AG04449 (cell line): ENCODE measurements around the gene PLEKHA6.

ENCODE experiments used
- CTCF ChIA-PET: fragments of 350-600 bp; formaldehyde crosslinking; extraction: SDS; loops from one replicate; lab custom pipeline; 2021; ENCODE audit warnings: antibody characterized with exemption; lab: Yijun Ruan, JAX
- POLR2A ChIA-PET: fragments of 400-600, 350-600 bp; formaldehyde crosslinking; extraction: SDS; loops from one replicate; lab custom pipeline; 2020; ENCODE audit warnings: antibody characterized with exemption, inconsistent platforms; lab: Yijun Ruan, JAX
- DNase-seq: peaks from one replicate; pipeline ENCODE4 v3.0.0-alpha.2; 2010; ENCODE audit warnings: low read depth, low spot score
- H3K4me3 ChIP-seq: 2 replicates; pipeline ENCODE4 v1.5.1; 2011; ENCODE audit warnings: low read depth, mild to moderate bottlenecking, control low read depth, low read length
- TF ChIP-seq, protein P1 (sequence below): IDR thresholded peaks from one replicate; pipeline ENCODE4 v1.5.1; 2011; ENCODE audit warnings: mild to moderate bottlenecking, moderate library complexity, low read length, control low read depth, inconsistent platforms; ENCODE audit not compliant: insufficient read depth; ENCODE audit errors: missing control alignments

PLEKHA6 gene

DNA sequence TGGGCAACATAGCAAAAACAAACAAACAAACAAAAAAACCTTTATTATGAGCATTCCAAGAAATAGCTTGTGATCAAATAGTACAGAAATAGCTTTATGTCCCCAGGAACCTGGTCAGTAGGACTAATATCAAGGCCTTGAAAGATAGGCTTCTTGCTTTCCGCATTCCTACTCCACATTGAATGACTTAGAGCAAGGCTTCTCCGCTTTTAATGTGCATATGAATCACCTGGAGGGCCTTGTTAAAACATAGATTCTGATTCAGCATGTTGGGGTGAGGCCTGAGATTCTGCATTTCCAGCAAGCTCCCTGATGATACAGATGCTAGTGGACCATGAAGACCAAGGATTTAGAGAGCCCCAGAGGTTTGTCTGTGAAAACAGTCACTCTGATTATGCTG lies 17.4 kb downstream of the PLEKHA6 start:
- POLR2A ChIA-PET, result interaction anchor here (0.6 kb wide), 2 partner anchors 12 to 75 kb away, joined by 3 read pairs; no protein-coding TSS in a partner anchor
- CTCF ChIA-PET, result interaction anchor here (1.0 to 5.9 kb wide), 12 partner anchors 12 to 136 kb away, joined by 3 to 34 read pairs (median 9); partner anchors contain the start of genes GOLT1A and PLEKHA6
- DNase-seq, result no peak
- TF ChIP-seq, protein P1, sequence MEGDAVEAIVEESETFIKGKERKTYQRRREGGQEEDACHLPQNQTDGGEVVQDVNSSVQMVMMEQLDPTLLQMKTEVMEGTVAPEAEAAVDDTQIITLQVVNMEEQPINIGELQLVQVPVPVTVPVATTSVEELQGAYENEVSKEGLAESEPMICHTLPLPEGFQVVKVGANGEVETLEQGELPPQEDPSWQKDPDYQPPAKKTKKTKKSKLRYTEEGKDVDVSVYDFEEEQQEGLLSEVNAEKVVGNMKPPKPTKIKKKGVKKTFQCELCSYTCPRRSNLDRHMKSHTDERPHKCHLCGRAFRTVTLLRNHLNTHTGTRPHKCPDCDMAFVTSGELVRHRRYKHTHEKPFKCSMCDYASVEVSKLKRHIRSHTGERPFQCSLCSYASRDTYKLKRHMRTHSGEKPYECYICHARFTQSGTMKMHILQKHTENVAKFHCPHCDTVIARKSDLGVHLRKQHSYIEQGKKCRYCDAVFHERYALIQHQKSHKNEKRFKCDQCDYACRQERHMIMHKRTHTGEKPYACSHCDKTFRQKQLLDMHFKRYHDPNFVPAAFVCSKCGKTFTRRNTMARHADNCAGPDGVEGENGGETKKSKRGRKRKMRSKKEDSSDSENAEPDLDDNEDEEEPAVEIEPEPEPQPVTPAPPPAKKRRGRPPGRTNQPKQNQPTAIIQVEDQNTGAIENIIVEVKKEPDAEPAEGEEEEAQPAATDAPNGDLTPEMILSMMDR, result no peak
- no peak overlapping the region for H3K4me3 ChIP-seq

DNA sequence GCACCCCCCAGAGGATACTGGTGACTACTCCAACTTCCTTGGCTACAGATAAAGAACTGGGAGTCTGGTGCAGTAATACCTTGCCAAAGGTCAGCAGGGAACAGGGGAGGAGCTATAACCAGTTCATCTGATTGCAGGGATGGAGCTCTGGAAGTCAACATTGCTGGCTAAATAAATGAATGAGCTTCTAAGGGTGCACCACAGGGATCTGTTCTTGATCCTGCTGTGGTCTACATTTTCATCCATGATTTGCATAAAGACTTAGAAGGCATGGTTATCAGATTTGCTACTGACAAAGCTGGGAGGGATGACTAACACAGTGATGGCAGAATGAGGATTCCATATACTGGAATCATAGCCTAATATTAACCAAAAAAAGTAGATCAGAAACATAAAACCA lies 18.3 kb downstream of the PLEKHA6 start:
- ChIA-PET POLR2A (no interaction called here), CTCF (interaction anchor here (1.5 to 5.9 kb wide), 8 partner anchors 13 to 135 kb away, joined by 7 to 34 read pairs (median 12); partner anchors contain the start of gene GOLT1A)
- no peak overlapping the region for H3K4me3 ChIP-seq
- peak; percentile 33 for DNase-seq
- TF ChIP-seq, protein P1, result no peak

DNA sequence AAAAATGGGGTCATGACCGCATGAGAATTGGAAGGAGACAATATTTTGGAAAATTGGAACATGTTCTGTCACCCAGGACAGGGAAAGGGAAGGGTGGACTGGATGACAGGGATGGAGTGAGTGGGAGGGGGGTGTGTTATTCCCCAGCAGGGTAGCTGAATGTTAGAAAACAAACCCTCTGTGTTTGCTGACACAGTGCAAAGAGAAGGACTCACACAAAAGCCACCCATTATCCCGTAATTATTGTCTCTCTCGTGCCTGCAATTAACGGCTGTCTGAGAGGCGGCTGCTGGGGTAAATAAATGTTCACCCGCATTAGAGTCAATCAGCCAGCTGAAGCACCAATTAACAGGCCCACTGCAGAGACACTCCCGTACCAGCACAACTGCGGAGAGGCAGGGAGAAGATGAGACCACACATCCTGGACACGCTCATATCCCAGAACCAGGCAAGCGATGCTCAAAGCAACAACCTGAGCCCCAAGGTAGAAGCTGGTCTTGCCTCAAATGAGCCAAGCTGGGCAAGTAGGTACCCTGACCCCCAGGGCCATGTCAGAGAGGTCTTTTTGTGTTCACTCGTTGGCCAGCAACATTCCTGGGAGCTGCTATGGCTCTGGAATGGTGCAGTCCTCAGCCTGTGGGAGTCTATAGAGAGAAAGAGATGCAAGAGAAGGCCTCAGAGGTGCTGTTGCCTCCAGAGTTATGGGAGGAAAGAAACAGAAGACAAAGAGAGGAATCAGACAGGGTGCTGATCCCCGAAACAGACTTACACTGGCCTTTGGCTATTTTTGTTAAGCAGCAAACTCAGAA lies 19.4 kb downstream of the PLEKHA6 start:
- no peak overlapping the region for H3K4me3 ChIP-seq
- DNase-seq, result no peak
- TF ChIP-seq, protein P1, result no peak
- ChIA-PET CTCF (interaction anchor here (0.7 to 5.9 kb wide), 8 partner anchors 14 to 133 kb away, joined by 3 to 34 read pairs (median 4); partner anchors contain the start of gene GOLT1A), POLR2A (no interaction called here)

DNA sequence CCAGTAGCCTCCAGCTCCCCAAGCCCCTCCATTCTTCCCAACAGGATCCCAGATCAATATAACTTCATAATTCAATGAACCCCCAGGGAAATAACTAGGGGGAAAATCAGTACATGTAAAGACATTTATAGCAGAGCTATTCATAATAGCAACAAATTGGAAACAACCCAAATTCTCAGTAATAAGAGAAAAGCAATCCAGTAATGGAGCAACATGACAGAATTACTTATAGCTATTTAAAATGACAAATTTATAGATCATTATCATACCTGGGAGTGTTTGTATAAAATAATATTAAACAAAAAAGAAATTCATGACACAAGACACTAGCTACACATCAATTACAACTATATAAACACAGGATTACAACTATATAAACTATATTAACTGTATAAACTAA lies 20.2 kb downstream of the PLEKHA6 start:
- TF ChIP-seq, protein P1, result no peak
- DNase-seq, result no peak
- POLR2A ChIA-PET, result no interaction called here
- no peak overlapping the region for H3K4me3 ChIP-seq
- CTCF ChIA-PET, result interaction anchor here (0.9 to 3.2 kb wide), 5 partner anchors 16 to 132 kb away, joined by 3 to 9 read pairs (median 5); partner anchors contain the start of gene GOLT1A

DNA sequence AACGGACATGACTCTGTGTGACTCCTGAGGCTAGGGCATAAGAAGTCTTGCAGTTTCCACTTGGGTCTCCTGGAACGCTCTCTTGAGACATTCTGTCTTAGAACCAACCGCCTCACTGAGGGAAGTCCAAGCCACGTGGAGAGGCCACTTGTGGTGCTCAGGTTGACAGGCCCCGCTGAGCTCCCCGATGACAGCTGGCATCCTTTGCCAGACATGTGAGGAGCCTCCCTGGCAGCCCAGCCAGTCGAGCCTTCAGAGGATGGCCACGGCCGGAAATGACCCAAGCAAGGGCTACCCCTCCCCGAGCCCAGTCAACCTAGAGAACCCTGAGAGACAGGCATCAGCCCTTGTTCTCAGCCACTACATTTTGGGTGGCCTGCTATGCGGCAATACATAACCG lies 20.7 kb downstream of the PLEKHA6 start:
- no peak overlapping the region for H3K4me3 ChIP-seq
- CTCF ChIA-PET, result interaction anchor here (0.9 to 3.2 kb wide), 4 partner anchors 15 to 132 kb away, joined by 3 to 9 read pairs (median 5); no protein-coding TSS in a partner anchor
- POLR2A ChIA-PET, result no interaction called here
- no peak for DNase-seq
- TF ChIP-seq, protein P1, result no peak

DNA sequence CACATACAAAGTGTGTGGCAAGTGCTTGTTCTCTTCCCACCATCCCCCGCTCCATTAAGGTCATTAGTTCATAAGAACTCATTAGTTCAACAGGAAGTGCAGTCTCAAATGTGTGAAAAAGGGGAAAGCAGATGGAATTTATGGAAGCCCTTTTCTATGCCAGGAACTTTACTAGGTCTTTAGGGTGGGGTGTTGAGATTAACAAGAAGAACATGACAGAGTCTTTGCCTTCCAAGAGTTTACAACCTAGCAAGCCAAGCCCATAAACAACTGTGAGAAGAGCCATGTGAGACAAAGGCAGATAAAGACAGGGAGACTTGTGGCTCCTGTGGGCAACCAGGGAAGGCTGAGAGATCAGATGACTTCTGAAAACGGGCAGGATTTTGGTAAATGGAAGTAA lies 21.4 kb downstream of the PLEKHA6 start:
- POLR2A ChIA-PET, result no interaction called here
- TF ChIP-seq, protein P1, result no peak
- CTCF ChIA-PET, result interaction anchor here (1.8 to 3.2 kb wide), 2 partner anchors 14 to 80 kb away, joined by 3 to 9 read pairs; no protein-coding TSS in a partner anchor
- no peak overlapping the region for H3K4me3 ChIP-seq
- no peak for DNase-seq
